Mucosa of stomach (tissue), 1 donor: ENCODE measurements around the gene KBTBD8.

Experiments used
- H3K27me3 ChIP-seq: one replicate; pipeline ENCODE4 v1.7.0; 2013; ENCODE audit warnings: mild to moderate bottlenecking, low read length; ENCODE audit not compliant: control insufficient read depth, insufficient read depth
- H3K36me3 ChIP-seq: one replicate; pipeline ENCODE4 v1.7.0; 2013; ENCODE audit warnings: low read length; ENCODE audit not compliant: control insufficient read depth, insufficient read depth
- H3K4me1 ChIP-seq: one replicate; pipeline ENCODE4 v1.7.0; 2013; ENCODE audit warnings: mild to moderate bottlenecking, low read length; ENCODE audit not compliant: control insufficient read depth, insufficient read depth
- H3K4me3 ChIP-seq: one replicate; pipeline ENCODE4 v1.7.0; 2013; ENCODE audit warnings: low read length
- H3K9ac ChIP-seq: one replicate; pipeline ENCODE4 v1.7.0; 2013; ENCODE audit warnings: mild to moderate bottlenecking, low read length, moderate library complexity
- H3K9me3 ChIP-seq: one replicate; pipeline ENCODE4 v1.7.0; 2013; ENCODE audit warnings: mild to moderate bottlenecking, low read length, moderate library complexity; ENCODE audit not compliant: control insufficient read depth
- donor health status: Pancreatic carcinoma.

The KBTBD8 gene

GRCh38 chr3:67018789-67019526 is 20.9 kb downstream of the KBTBD8 start:
- Histone ChIP-seq H3K36me3 (no peaks in the 10 kb centered on the region), H3K9ac (no peak overlapping the region), H3K9me3 (no peaks in the 10 kb centered on the region), H3K4me3 (no peak overlapping the region), H3K27me3 (peaks cover 32% of the 10 kb centered on the region), H3K4me1 (no peaks in the 10 kb centered on the region)

DNA sequence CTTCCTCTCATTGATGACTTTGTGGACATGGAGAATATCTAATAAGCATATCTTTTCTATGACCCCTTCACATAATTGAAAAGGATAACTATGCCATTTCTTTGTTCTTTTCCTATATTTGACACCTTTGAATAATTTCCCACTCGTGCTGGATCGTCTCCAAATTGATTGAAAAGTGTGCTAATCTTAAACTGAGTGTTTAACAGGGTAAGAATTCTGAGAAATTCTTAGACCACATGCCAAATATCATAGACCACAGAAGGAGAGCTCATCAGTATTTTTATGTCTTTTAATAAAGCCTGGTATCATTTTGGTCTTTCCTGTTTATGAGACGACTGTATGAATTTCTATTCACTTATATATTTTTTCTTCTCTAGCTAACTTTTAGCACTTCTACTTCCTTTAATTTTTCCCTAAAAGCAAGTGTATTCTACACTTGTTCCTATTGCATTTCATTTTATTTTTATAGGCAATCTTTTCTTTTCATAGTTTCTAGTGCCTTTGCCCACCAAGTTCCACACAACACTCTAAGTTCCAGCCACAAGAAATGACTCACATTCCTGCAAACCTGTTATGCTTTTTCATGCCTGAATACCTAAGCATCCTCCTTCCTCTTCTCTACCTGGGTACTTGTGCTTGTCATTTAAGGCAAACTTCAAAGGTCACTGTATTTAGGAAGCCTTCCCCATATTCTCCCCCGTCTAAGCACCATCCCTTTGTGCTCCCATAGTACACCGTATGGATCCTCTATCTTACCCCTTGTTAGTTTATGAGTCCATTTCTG is 30.1 kb downstream of the KBTBD8 start:
- H3K9ac ChIP-seq = no peak overlapping the region
- H3K4me1 ChIP-seq = no peaks in the 10 kb centered on the region
- no peaks in the 10 kb centered on the region for H3K36me3 ChIP-seq
- no peaks in the 10 kb centered on the region for H3K27me3 ChIP-seq
- H3K9me3 ChIP-seq = no peaks in the 10 kb centered on the region
- H3K4me3 ChIP-seq = no peak overlapping the region

GRCh38 chr3:67030785-67031740 is 33.0 kb downstream of the KBTBD8 start:
- H3K9me3 ChIP-seq = no peaks in the 10 kb centered on the region
- H3K4me1 ChIP-seq = no peaks in the 10 kb centered on the region
- no peak overlapping the region for H3K4me3 ChIP-seq
- no peak overlapping the region for H3K9ac ChIP-seq
- no peaks in the 10 kb centered on the region for H3K27me3 ChIP-seq
- H3K36me3 ChIP-seq = no peaks in the 10 kb centered on the region

DNA sequence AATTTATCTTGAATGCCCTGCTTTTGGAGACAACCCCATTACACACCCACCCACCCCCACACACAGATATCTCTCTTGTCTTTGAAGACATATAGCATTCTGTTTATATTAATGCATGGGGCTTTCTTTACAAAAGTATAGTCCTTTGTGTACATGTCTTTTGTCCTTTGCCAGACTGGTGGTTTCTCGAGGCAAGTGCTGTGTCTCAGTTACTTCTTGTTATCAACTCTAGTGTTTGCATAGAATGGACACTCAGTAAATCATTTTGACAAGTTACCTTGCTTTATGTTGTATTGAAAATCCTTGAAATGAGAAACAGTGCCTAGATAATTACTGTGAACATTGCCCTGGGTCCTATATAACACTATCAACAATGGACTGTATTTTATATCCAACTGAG is 33.9 kb downstream of the KBTBD8 start:
- Histone ChIP-seq H3K9me3 (no peaks in the 10 kb centered on the region), H3K36me3 (no peaks in the 10 kb centered on the region), H3K4me3 (no peak overlapping the region), H3K9ac (no peak overlapping the region), H3K27me3 (no peaks in the 10 kb centered on the region), H3K4me1 (no peaks in the 10 kb centered on the region)

- no peaks in the 10 kb centered on the region for H3K9me3 ChIP-seq
- no peak overlapping the region for H3K9ac ChIP-seq
- H3K4me1 ChIP-seq = no peaks in the 10 kb centered on the region
- H3K4me3 ChIP-seq = no peak overlapping the region
- no peaks in the 10 kb centered on the region for H3K36me3 ChIP-seq
- H3K27me3 ChIP-seq = no peaks in the 10 kb centered on the region
Observed at GRCh38 chr3:67033079-67033478, 35.0 kb downstream of the KBTBD8 start.

DNA sequence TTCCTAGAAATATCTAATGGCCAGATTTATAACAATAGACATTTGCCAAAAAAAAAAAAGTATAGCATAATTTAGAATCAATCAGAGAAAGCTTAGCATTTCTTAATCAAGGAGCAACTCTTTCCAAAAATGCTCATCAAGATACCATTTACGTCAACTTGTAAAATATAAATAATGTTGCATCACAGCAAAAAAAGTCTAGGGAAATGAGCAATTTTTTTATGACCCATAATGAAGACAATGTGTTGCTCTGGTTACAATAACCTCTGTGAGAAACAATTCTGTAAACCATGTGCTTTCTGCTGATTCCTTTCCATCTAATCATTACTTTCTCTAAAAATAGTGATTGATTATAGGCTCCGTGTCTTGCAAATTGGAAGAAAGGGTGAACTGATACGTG is 36.3 kb downstream of the KBTBD8 start:
- no peak overlapping the region for H3K9ac ChIP-seq
- H3K4me1 ChIP-seq = no peaks in the 10 kb centered on the region
- H3K4me3 ChIP-seq = no peak overlapping the region
- no peaks in the 10 kb centered on the region for H3K9me3 ChIP-seq
- no peaks in the 10 kb centered on the region for H3K36me3 ChIP-seq
- no peaks in the 10 kb centered on the region for H3K27me3 ChIP-seq

- H3K36me3 ChIP-seq = no peaks in the 10 kb centered on the region
- no peaks in the 10 kb centered on the region for H3K4me1 ChIP-seq
- H3K9me3 ChIP-seq = no peaks in the 10 kb centered on the region
- no peak overlapping the region for H3K4me3 ChIP-seq
- H3K27me3 ChIP-seq = no peaks in the 10 kb centered on the region
- no peak overlapping the region for H3K9ac ChIP-seq
Observed at GRCh38 chr3:67037615-67038014, 39.5 kb downstream of the KBTBD8 start.

GRCh38 chr3:67044295-67044694 is 46.2 kb downstream of the KBTBD8 start:
- H3K27me3 ChIP-seq = peaks cover under 1% of the 10 kb centered on the region

DNA sequence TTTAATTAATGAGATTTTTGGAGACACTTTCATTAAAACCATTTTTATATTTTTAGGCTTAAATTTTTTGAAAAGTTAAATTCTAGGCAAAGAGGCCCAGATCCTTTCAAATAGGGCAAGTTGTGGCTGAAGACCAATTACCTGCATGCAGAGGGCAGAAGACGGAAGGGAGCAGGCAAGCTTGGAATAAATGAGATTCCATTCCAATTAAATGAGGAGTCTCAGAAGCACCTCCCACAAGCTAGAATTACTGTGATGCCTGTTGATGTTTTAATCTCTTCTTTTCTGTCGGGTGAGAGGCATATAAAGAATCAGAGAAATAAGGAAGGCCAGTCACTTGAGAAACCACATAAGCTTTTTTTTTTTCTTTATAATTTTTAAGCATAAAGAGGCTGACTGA is 46.8 kb downstream of the KBTBD8 start:
- Histone ChIP-seq H3K27me3 (peaks cover 4% of the 10 kb centered on the region), H3K4me1 (no peaks in the 10 kb centered on the region), H3K9me3 (no peaks in the 10 kb centered on the region), H3K36me3 (no peaks in the 10 kb centered on the region), H3K4me3 (no peak overlapping the region), H3K9ac (no peak overlapping the region)

More at GRCh38 chr3:67044295-67044694, 46.2 kb downstream of the KBTBD8 start:
- H3K36me3 ChIP-seq = no peaks in the 10 kb centered on the region
- H3K9ac ChIP-seq = no peak overlapping the region
- H3K4me1 ChIP-seq = no peaks in the 10 kb centered on the region
- H3K9me3 ChIP-seq = no peaks in the 10 kb centered on the region
- H3K4me3 ChIP-seq = no peak overlapping the region

DNA sequence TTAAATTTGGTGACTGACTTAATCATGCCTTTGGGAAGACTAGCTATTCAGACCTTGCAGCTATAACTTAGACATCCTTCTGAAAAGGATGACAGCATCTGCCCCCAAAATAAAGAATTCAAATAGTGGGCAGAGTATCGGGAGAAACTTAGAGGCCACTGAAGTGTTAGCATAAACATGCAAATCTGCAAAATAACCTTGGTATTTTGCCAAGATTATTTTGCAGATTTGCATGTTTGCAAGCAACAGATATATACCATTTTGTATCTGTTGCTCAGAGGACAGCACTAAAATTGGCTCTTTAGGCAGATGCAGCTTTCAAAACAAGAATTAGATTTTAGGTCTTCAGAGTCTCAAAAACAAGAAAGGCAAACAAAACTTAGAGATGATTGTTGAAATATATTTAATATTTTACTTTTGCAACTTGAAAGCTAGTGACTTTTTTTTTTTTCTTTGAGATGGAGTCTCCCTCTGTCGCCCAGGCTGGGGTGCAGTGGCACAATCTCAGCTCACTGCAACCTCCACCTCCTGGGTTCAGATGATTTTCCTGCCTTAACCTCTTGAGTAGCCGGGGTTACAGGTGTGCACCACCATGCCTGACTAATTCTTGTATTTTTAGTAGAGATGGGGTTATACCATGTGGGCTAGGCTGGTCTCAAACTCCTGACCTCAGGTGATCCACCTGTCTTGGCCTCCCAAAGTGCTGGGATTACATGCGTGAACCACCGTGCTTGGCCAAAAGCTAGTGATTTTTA is 47.8 kb downstream of the KBTBD8 start:
- Histone ChIP-seq H3K27me3 (peaks cover 4% of the 10 kb centered on the region), H3K9me3 (no peaks in the 10 kb centered on the region), H3K9ac (no peak overlapping the region), H3K4me3 (no peak overlapping the region), H3K36me3 (no peaks in the 10 kb centered on the region), H3K4me1 (no peaks in the 10 kb centered on the region)

- Histone ChIP-seq H3K9me3 (no peaks in the 10 kb centered on the region), H3K27me3 (peaks cover 4% of the 10 kb centered on the region), H3K9ac (no peak overlapping the region), H3K4me3 (no peak overlapping the region), H3K4me1 (no peaks in the 10 kb centered on the region), H3K36me3 (no peaks in the 10 kb centered on the region)
Observed at GRCh38 chr3:67047051-67047450, 48.9 kb downstream of the KBTBD8 start.
